Measurements from ENCODE around the gene IP6K3.

The IP6K3 gene

GRCh38 chr6:33740794-33741193, 5.9 kb downstream of the IP6K3 start:
- DNase-seq (ENCODE audit: low read depth in 2 of 2, low spot score in 1 of 2), result no peak

GRCh38 chr6:33740204-33740608, 6.5 kb downstream of the IP6K3 start:
- no peak for DNase-seq (ENCODE audit: low read depth in 2 of 2, low spot score in 1 of 2)

DNA sequence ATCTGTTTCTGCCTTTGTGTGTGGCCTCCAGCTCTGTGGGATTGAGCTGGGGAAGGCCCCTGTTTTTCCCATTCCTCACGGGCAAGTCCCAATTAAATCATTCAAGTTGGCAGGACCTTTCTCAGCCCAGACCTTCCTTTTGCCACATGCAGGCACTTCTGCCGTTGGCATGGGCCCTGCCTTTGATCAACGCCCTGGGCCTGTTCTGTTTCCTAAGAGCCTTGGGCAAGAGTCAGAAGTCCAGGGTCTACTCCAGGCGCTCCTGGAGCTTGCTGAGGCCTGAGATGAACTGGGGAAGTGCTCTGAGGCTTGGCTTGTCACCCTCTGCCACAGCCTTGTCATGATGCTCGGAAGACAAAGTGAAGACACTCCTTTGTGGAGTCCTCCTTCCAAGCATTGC, 7.1 kb downstream of the IP6K3 start:
- DNase-seq (ENCODE audit: low read depth in 2 of 2, low spot score in 1 of 2), result no peak

DNA sequence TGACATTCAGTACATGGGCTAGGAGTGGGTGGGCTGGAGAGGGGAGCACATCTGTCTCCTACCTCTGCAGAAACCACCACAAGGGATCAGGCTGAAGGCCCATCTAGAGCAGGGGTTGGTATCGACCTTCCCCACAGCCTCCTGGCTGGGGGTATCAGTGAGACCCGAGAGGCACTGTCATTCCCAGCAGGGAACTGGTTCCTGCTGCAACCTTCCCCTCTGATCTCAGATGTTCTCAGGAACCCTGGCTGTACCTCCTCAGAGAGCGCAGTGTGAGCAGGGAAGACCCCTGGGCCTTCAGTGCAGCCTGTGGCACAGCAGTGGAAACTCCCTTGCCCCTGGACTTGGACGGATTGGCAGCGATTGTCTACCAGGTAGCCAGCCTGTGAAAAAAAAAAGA, 7.8 kb downstream of the IP6K3 start:
- DNase-seq (ENCODE audit: low read depth in 2 of 2, low spot score in 1 of 2), result no peak

DNA sequence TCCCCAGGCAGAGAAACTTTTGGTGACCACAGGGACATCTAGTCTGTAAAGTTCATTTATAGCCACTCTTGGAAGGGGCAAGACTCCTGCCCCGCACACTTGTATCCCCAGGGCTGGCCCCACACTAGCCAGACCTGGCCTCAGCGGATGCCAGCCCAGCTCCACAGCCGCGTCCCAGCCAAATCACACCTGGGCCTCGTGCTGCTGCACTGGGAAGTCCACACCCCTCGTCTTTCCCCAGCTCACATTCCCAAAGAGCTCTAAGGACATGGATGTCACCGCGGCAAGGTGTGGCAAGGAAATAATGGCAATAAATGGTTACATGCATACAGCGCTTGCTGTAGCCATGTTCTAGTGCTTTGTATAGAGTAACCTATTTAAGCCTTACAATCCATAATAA, 8.6 kb downstream of the IP6K3 start:
- no peak for DNase-seq (ENCODE audit: low read depth in 2 of 2, low spot score in 1 of 2)

DNA sequence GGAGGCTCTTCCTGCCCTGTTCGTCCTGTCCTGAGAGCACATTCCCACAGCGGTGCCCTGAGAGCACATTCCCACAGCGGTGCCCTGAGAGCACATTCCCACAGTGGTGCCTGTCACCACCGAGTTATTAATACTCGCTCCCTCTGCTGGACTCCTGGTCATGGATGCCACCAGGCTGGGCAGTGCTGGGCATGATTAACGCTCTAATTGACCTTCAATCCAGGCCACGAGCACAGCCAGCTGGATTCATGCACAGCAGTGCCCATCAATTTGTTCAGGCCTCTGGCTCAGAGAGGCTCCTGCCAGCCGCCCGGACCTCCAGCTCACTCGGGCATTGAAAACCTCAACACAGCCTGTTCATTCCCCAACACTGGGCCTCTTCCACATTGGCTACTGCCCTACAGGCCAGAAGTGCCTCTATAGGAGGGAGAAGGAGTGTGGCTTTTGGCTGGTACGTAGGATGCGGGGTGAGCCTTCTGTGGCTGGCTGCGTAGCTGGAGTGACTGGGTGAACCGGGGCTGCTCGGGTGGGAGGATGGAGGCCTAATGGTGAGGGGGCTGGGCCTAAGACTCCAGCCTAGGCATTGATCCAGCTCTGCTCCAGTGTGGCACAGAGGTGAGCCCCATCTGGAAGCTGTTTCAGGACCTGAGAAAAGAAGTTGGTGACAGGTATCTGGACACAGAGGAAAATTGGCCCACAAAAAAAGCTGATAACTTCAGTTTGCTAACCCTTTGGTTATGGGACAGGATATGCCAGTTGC, 9.3 kb downstream of the IP6K3 start:
- DNase-seq (ENCODE audit: low read depth in 2 of 2, low spot score in 1 of 2), result no peak

- no peak for DNase-seq (ENCODE audit: low read depth in 2 of 2, low spot score in 1 of 2)
Observed at GRCh38 chr6:33735216-33735615, 11.5 kb downstream of the IP6K3 start.

DNA sequence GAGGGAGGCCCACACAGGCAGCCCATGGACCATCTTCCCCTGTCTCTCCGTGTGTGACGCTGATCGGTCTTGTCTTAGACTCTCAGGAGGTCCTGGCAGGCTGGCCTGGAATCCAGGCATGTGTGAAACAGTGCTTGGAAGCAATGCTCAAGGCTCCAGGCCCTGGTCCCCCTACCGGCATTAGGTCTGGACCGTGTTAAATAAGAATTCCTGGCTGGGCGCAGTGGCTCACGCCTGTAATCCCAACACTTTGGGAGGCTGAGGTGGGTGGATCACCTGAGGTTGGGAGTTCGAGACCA, 13.0 kb downstream of the IP6K3 start:
- DNase-seq (ENCODE audit: low read depth in 2 of 2, low spot score in 1 of 2), result no peak

- DNase-seq (ENCODE audit: low read depth in 2 of 2, low spot score in 1 of 2), result no peak
Observed at GRCh38 chr6:33732817-33733708, 13.6 kb downstream of the IP6K3 start.

GRCh38 chr6:33732385-33732784, 14.3 kb downstream of the IP6K3 start:
- DNase-seq (ENCODE audit: low read depth in 2 of 2, low spot score in 1 of 2), result no peak

DNA sequence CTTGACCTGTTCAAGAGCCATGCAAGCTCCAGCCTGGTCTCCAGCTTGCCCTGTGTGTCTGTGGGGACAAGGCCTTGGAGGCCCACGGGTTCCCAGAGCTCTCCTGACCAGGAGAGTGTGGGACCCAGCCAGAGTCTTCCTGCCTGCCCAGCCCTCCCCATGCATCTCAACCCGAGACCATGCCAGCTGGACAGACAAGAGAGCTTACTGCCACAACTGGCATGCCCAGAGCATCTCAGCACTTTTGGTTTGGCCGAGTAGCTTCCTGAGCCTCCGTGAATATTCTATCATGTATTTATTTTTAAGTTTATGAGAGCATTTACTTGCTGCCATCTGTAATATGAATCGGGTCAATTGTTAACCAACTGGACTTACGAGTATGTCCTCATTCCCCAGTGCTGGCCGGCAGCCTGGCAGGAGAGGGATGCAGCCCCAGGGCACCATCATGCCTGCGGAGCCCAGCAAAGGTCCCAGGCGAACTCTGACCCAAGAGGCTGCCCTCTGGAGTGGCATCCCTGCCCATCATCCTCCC, 14.9 kb downstream of the IP6K3 start:
- no peak for DNase-seq (ENCODE audit: low read depth in 2 of 2, low spot score in 1 of 2)

- no peak for DNase-seq (ENCODE audit: low read depth in 2 of 2, low spot score in 1 of 2)
Observed at GRCh38 chr6:33731035-33731434, 15.7 kb downstream of the IP6K3 start.

DNA sequence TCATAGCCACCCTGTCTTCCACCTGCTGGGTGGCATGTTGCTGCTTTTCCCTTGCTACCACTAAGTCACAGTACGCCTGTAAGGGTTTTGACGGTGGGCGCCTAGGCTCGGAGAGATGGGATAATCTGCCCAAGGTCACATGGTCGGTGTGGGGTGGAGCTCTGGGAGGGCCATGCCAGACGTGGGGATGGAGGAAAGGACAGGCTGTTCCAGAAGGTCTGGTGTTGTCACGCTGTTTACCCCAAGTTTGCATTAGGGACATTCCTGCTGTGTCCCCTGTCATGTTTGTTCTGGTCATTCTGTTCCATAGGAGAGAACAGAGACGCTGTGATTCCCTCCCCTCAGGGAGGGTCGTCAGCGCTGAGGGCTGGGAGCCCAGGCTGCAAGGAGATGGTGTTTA, 16.1 kb downstream of the IP6K3 start:
- DNase-seq (ENCODE audit: low read depth in 2 of 2, low spot score in 1 of 2), result no peak

DNA sequence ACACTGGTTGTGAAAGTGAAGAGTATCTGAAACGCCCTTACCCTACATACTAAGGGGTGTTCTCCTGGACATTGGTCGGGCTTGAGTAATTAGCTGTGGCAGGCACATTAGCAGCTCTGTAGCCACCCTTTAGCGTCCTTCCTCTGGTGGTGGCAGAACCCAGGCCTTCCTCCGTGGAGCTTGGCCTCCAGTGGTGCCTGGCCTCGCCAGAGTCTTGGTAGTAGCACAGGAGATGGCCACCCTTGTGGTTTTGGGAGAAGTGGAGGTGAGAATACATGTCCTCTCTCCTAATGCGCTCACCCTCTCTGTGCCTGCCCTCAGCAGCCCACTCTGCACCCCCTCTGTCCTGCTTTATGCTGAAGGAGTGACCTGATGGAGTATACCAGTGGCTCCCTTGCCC, 17.6 kb downstream of the IP6K3 start:
- no peak for DNase-seq (ENCODE audit: low read depth in 2 of 2, low spot score in 1 of 2)

DNA sequence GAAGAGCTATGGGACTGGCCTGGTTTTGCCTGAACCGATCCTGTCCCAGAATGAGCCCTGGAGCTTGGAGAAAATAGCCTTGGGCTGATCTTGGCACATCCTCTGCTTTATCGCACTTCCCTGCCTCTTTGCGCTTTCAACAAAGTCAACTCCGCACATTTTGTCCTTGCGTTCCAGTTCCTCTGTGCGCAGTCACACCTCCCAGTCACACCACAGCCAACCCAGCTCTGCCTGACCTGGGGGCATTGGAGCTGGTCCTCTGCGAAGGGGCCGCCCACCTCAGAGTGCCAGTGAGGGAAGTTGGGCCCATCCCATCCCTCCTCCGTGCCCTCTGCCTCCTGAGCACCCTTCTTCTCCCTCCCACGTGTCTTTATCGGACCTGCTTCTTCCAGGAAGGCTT, 18.3 kb downstream of the IP6K3 start:
- DNase-seq (ENCODE audit: low read depth in 2 of 2, low spot score in 1 of 2), result no peak

GRCh38 chr6:33727932-33728331, 18.8 kb downstream of the IP6K3 start:
- no peak for DNase-seq (ENCODE audit: low read depth in 2 of 2, low spot score in 1 of 2)

DNA sequence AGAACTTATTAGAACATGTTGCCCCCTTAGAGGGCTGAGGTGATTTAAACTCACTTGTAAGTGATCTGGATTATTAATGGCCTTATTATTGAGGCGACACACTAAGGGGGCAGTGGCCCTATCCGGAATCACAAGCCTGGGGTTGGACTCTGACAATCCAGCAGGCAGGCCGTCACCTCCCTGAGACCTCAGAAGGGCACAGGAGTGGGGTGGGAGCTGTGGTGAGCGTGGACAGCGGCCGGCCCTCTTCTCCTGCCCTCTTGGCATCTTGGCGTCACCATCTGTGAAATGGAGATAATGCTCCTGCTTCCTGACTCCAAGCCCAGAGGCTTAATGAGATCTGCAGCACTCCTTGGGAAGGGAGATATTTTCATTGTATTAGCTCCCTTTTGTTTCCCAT, 19.6 kb downstream of the IP6K3 start:
- DNase-seq (ENCODE audit: low read depth in 2 of 2, low spot score in 1 of 2), result no peak

- no peak for DNase-seq (ENCODE audit: low read depth in 2 of 2, low spot score in 1 of 2)
Observed at GRCh38 chr6:33726696-33727095, 20.0 kb downstream of the IP6K3 start.

GRCh38 chr6:33725891-33726673, 20.6 kb downstream of the IP6K3 start:
- DNase-seq (ENCODE audit: low read depth in 2 of 2, low spot score in 1 of 2), result no peak

- no peak for DNase-seq (ENCODE audit: low read depth in 2 of 2, low spot score in 1 of 2)
Observed at GRCh38 chr6:33725222-33725621, 21.5 kb downstream of the IP6K3 start.

DNA sequence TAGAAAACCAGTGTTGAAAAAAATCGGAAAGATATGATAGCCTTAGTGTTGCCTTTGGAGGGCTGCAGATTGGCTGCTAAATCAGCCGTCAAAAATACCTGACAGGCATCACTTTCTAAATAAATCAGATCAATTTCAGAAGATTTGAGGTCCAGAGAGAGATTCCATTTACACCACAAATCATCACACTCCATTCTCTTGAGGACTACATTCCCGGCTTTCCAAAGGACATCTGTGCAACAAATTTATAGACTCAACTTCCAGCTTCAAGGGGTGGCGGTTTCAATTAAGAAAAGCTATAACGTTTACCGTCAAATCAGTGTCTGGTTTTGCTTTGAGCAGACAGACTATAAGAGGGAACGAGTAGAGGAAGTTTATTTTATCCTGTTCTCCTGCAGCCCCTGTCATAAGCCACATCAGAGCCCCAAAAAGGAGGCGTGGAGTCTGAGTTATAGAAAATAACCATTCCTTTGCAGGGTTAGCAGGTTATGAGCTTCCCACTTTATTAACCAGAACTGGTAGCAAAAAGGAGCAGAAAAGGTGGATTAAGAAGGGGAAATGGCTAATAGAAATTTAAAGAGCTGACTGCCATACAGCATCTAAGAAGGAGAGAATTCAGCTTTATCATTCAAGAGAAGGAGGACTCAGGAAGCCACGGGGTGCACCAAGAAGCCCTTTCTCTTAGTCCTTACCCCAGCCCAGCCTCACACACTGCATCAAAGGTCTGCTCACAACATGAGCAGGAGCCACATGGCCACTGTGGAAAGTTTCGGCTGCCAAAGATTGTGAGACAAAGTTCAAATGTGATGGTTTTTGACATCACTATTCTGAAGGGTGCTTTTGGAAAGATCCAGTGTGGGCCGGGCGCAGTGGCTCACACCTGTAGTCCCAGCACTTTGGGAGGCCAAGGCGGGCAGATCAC, 22.3 kb downstream of the IP6K3 start:
- DNase-seq (ENCODE audit: low read depth in 2 of 2, low spot score in 1 of 2), result no peak

All from stimulated activated CD8-positive, alpha-beta memory T cell treated with anti-CD3 and anti-CD28 coated beads, Interleukin-4, amount 100 ng/mL, for 1 hour (primary cell).